Testis (tissue), 2 donors: ENCODE results near the gene PEX7.

Experiments used
- CTCF ChIP-seq, 3 experiments: fragments of 450-650 bp in 2 of 3; fragments of 200-600 bp in 1 of 3; sonication (generic) in 1 of 3; IDR thresholded peaks; one replicate each; pipeline ENCODE4 v1.5.1; 2016 to 2019; ENCODE audit warnings: antibody characterized with exemption in 3 of 3, mild to moderate bottlenecking in 2 of 3, moderate library complexity in 1 of 3
- POLR2A ChIP-seq: fragments of 450-650 bp; IDR thresholded peaks from one replicate; pipeline ENCODE4 v1.6.1; 2017; ENCODE audit warnings: antibody characterized with exemption, mild to moderate bottlenecking, moderate library complexity

DNA sequence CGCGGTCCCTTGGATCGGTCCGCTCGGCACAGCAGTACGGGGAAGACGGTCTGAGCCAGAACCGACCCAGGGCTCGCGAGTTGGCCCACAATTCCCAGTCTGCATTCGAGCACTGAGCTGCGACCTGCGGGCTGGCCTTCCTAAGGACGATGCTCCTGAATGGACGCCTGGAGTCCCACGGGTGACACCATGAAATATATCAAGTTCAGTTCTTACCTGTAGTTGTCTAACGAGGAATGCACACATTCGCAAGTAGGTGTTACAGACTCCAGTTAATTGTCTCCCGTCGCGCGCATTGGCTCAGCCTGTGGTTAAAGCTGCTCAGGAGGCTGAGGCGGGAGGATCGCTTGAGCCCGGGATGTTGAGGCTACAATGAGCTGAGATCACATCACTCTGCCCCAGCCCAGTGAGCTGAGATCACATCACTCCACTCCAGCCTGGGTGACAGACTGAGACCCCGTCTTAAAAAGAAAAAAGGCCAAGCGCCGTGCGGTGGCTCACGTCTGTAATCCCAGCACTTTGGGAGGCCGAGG, 802 bp downstream of the PEX7 start:
- TF ChIP-seq CTCF (IDR thresholded peaks at IDR 0.05): no peak
- no peak for TF ChIP-seq POLR2A
